Left ventricle myocardium inferior (tissue), 1 donor: Measurements from ENCODE around the gene CXXC4. TPM values are rescaled to one million over a fixed set of nuclear protein-coding genes. Genes with fewer than 3 reads are reported as not detected.

Experiments used
- DNase-seq: peaks from one replicate; pipeline ENCODE4 v3.0.0-alpha.2; 2020
- H3K27ac ChIP-seq: fragments of 200-600 bp; replicated peaks from 2 replicates; pipeline ENCODE4 v1.8.0; 2021
- H3K27me3 ChIP-seq: fragments of 200-600 bp; 2 replicates; pipeline ENCODE4 v1.8.0; 2021; ENCODE audit warnings: low read depth
- H3K36me3 ChIP-seq: fragments of 200-600 bp; 2 replicates; pipeline ENCODE4 v1.8.0; 2021
- H3K4me1 ChIP-seq: fragments of 200-600 bp; 2 replicates; pipeline ENCODE4 v1.8.0; 2021
- H3K4me3 ChIP-seq: fragments of 200-600 bp; 2 replicates; pipeline ENCODE4 v1.8.0; 2021; ENCODE audit warnings: mild to moderate bottlenecking, moderate library complexity
- H3K9me3 ChIP-seq: fragments of 200-600 bp; replicated peaks from 2 replicates; pipeline ENCODE4 v1.8.0; 2021
- intact Hi-C: fragments of 100-400 bp; cut with micrococcal nuclease; formaldehyde crosslinking; loops from one replicate; pipeline ENCODE4 v1.11.0; 2022
- total RNA-seq: library from RNA; stranded (reverse); fragmentation: NEBNext Ultra II Directional; extraction: Animal tissue kit (Norgen Biotek cat#: 25700); gene quantifications from one replicate; pipeline ENCODE4 v1.2.1, GENCODE V29; 2021
- TF ChIP-seq, protein P1 (sequence below): fragments of 200-600 bp; IDR thresholded peaks from 2 replicates; pipeline ENCODE4 v1.8.0; 2021; ENCODE audit warnings: antibody characterized with exemption, mild to moderate bottlenecking, borderline replicate concordance
- donor health status: DM: no; HTN: yes; CAD: no; lungs with severe emphysema.

Gene CXXC4
- total RNA-seq, 1 donor from 2014 or later: 4.5 TPM

DNA sequence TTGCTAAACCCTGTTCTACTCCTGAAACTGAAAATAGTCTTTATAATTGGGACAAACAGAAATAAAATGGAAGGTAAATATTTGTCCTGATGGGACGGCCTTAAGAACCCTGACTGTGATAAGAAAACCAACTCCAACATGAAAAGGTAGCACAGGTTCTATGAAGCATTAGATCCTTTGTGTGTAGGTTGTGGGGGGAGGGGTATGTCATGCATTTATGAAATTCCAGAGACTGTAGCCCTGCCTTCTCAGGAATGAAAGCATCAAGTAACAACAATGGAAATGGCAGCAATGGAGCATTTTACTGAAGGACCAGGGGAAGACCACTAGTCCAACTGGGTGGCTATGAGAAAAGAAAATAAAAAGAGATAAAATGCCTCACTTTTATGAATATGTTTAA is 23.9 kb downstream of the CXXC4 start:
- H3K4me1 ChIP-seq: no peaks in the 10 kb centered on the region
- H3K27ac ChIP-seq: no peak overlapping the region
- intact Hi-C loops: no loop called here
- DNase-seq: no peak
- TF ChIP-seq, protein P1, sequence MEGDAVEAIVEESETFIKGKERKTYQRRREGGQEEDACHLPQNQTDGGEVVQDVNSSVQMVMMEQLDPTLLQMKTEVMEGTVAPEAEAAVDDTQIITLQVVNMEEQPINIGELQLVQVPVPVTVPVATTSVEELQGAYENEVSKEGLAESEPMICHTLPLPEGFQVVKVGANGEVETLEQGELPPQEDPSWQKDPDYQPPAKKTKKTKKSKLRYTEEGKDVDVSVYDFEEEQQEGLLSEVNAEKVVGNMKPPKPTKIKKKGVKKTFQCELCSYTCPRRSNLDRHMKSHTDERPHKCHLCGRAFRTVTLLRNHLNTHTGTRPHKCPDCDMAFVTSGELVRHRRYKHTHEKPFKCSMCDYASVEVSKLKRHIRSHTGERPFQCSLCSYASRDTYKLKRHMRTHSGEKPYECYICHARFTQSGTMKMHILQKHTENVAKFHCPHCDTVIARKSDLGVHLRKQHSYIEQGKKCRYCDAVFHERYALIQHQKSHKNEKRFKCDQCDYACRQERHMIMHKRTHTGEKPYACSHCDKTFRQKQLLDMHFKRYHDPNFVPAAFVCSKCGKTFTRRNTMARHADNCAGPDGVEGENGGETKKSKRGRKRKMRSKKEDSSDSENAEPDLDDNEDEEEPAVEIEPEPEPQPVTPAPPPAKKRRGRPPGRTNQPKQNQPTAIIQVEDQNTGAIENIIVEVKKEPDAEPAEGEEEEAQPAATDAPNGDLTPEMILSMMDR: no peak
- no peaks in the 10 kb centered on the region for H3K9me3 ChIP-seq
- no peak overlapping the region for H3K4me3 ChIP-seq
- no peaks in the 10 kb centered on the region for H3K27me3 ChIP-seq
- no peaks in the 10 kb centered on the region for H3K36me3 ChIP-seq

DNA sequence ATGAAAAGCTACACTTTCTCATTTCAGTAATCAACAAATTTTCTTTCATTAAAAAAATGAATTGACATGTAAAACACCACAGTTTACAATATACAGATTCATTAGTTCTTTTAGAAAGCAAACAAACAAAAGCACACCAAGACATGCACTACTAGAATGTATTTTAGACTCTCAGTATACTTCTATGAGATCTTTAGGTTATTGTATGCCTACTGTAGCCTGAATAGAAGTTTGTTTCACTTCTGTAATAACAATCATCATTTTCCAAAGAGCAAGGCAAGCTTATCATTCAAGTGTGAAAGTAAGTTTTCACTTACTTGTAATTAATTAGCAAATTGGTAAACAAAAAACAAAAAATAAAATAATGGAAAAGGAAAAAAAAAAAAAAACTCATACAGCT is 24.9 kb downstream of the CXXC4 start:
- no peak overlapping the region for H3K27ac ChIP-seq
- H3K4me1 ChIP-seq: no peaks in the 10 kb centered on the region
- no peak for DNase-seq
- no peak overlapping the region for H3K4me3 ChIP-seq
- intact Hi-C loops: no loop called here
- H3K36me3 ChIP-seq: no peaks in the 10 kb centered on the region
- H3K9me3 ChIP-seq: no peaks in the 10 kb centered on the region
- TF ChIP-seq, protein P1: no peak
- H3K27me3 ChIP-seq: no peaks in the 10 kb centered on the region

DNA sequence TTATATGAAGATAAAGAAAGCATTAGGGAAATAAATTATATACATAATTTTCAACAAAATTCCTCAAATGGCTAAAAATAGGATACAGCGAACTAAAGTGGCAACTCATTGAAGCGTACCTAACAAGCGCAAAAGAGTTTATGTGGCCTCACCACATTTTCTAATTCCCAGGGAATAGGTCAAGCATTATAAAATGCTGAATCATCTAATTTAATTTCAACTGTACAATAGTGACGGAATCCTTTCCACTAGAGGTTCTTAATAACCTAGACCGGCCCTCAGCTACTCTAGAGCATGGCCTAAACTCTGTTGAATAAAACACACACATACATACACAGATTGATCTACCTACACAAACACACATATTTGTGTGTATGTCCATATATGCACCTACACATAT is 29.1 kb downstream of the CXXC4 start:
- TF ChIP-seq, protein P1: no peak

GRCh38 chr4:104465201-104465600 is 29.5 kb downstream of the CXXC4 start:
- no peak overlapping the region for H3K4me3 ChIP-seq
- no peaks in the 10 kb centered on the region for H3K27me3 ChIP-seq
- H3K27ac ChIP-seq: no peak overlapping the region
- TF ChIP-seq, protein P1: no peak
- intact Hi-C loops: no loop called here
- H3K9me3 ChIP-seq: no peaks in the 10 kb centered on the region
- H3K36me3 ChIP-seq: no peaks in the 10 kb centered on the region
- no peak for DNase-seq
- no peaks in the 10 kb centered on the region for H3K4me1 ChIP-seq

More for the DNA sequence above, 29.1 kb downstream of the CXXC4 start:
- Histone ChIP-seq H3K27me3 (no peaks in the 10 kb centered on the region), H3K9me3 (no peaks in the 10 kb centered on the region), H3K4me3 (no peak overlapping the region), H3K27ac (no peak overlapping the region), H3K36me3 (no peaks in the 10 kb centered on the region), H3K4me1 (no peaks in the 10 kb centered on the region)
- intact Hi-C loops: no loop called here
- no peak for DNase-seq

GRCh38 chr4:104462641-104463040 is 32.1 kb downstream of the CXXC4 start:
- no peaks in the 10 kb centered on the region for H3K27me3 ChIP-seq
- H3K36me3 ChIP-seq: no peaks in the 10 kb centered on the region
- no peak overlapping the region for H3K4me3 ChIP-seq
- intact Hi-C loops: no loop called here
- TF ChIP-seq, protein P1: no peak
- H3K27ac ChIP-seq: no peak overlapping the region
- H3K4me1 ChIP-seq: no peaks in the 10 kb centered on the region
- DNase-seq: no peak
- H3K9me3 ChIP-seq: no peaks in the 10 kb centered on the region
